ENCODE measurements around the gene PAQR3.

DNA sequence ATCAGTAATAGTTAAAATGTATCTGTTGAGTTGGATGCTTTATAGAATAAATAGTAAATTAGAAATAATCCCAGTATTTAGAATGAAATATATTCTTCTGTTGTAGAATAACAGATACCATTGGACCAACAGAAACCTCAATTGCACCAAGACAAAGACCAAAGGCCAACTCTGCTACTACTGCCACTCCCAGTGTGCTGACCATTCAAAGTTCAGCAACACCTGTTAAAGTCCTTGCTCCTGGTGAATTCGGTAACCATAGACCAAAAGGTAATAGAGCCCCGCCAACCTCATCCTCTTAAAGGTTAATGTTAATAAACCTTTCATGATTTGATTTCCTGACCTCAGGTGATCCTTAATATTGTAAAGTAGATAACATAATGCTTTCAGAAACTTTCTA, 73.8 kb downstream of the PAQR3 start:
- TF ChIP-seq, protein P1, sequence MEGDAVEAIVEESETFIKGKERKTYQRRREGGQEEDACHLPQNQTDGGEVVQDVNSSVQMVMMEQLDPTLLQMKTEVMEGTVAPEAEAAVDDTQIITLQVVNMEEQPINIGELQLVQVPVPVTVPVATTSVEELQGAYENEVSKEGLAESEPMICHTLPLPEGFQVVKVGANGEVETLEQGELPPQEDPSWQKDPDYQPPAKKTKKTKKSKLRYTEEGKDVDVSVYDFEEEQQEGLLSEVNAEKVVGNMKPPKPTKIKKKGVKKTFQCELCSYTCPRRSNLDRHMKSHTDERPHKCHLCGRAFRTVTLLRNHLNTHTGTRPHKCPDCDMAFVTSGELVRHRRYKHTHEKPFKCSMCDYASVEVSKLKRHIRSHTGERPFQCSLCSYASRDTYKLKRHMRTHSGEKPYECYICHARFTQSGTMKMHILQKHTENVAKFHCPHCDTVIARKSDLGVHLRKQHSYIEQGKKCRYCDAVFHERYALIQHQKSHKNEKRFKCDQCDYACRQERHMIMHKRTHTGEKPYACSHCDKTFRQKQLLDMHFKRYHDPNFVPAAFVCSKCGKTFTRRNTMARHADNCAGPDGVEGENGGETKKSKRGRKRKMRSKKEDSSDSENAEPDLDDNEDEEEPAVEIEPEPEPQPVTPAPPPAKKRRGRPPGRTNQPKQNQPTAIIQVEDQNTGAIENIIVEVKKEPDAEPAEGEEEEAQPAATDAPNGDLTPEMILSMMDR (IDR thresholded peaks at IDR 0.05) = no peak
- TF ChIP-seq POLR2AphosphoS5 (IDR thresholded peaks at IDR 0.05) = no peak
- TF ChIP-seq POLR2A (IDR thresholded peaks at IDR 0.05; ENCODE audit: low read depth) = no peak
